Left ventricle myocardium inferior (tissue), 1 donor: ENCODE data around the gene NAT14. TPM values are rescaled to one million over a fixed set of nuclear protein-coding genes. Genes with fewer than 3 reads are reported as not detected.
A peak's percentile ranks its signal among the peaks of the same experiment; 100 is the strongest.

Experiments used
- DNase-seq: peaks from one replicate; pipeline ENCODE4 v3.0.0-alpha.2; 2020
- H3K27ac ChIP-seq: fragments of 200-600 bp; replicated peaks from 2 replicates; pipeline ENCODE4 v1.8.0; 2021
- H3K27me3 ChIP-seq: fragments of 200-600 bp; 2 replicates; pipeline ENCODE4 v1.8.0; 2021; ENCODE audit warnings: low read depth
- H3K36me3 ChIP-seq: fragments of 200-600 bp; 2 replicates; pipeline ENCODE4 v1.8.0; 2021
- H3K4me1 ChIP-seq: fragments of 200-600 bp; 2 replicates; pipeline ENCODE4 v1.8.0; 2021
- H3K4me3 ChIP-seq: fragments of 200-600 bp; 2 replicates; pipeline ENCODE4 v1.8.0; 2021; ENCODE audit warnings: mild to moderate bottlenecking, moderate library complexity
- H3K9me3 ChIP-seq: fragments of 200-600 bp; replicated peaks from 2 replicates; pipeline ENCODE4 v1.8.0; 2021
- intact Hi-C: fragments of 100-400 bp; cut with micrococcal nuclease; formaldehyde crosslinking; loops from one replicate; pipeline ENCODE4 v1.11.0; 2022
- total RNA-seq: library from RNA; stranded (reverse); fragmentation: NEBNext Ultra II Directional; extraction: Animal tissue kit (Norgen Biotek cat#: 25700); gene quantifications from one replicate; pipeline ENCODE4 v1.2.1, GENCODE V29; 2021
- TF ChIP-seq, protein P1 (sequence below): fragments of 200-600 bp; IDR thresholded peaks from 2 replicates; pipeline ENCODE4 v1.8.0; 2021; ENCODE audit warnings: antibody characterized with exemption, mild to moderate bottlenecking, borderline replicate concordance
- donor health status: DM: no; HTN: yes; CAD: no; lungs with severe emphysema.

NAT14 gene
- total RNA-seq, 1 donor from 2014 or later, result 5.2 TPM

DNA sequence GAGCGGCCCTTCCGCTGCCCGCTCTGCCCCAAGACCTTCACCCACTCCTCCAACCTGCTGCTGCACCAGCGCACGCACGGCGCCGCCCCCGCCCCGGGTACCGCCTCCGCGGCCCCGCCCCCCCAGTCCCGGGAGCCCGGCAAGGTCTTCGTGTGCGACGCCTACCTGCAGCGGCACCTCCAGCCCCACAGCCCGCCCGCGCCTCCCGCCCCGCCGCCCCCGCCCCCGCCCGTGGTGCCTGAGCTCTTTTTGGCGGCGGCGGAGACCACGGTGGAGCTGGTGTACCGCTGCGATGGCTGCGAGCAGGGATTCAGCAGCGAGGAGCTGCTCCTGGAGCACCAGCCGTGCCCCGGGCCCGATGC lies 3.2 kb upstream of the NAT14 start:
- Histone ChIP-seq H3K27ac (no peak overlapping the region), H3K4me3 (no peak overlapping the region), H3K4me1 (peaks cover 66% of the 10 kb centered on the region), H3K9me3 (no peaks in the 10 kb centered on the region), H3K36me3 (peaks cover 25% of the 10 kb centered on the region), H3K27me3 (no peaks in the 10 kb centered on the region)
- DNase-seq, result no peak
- TF ChIP-seq, protein P1, sequence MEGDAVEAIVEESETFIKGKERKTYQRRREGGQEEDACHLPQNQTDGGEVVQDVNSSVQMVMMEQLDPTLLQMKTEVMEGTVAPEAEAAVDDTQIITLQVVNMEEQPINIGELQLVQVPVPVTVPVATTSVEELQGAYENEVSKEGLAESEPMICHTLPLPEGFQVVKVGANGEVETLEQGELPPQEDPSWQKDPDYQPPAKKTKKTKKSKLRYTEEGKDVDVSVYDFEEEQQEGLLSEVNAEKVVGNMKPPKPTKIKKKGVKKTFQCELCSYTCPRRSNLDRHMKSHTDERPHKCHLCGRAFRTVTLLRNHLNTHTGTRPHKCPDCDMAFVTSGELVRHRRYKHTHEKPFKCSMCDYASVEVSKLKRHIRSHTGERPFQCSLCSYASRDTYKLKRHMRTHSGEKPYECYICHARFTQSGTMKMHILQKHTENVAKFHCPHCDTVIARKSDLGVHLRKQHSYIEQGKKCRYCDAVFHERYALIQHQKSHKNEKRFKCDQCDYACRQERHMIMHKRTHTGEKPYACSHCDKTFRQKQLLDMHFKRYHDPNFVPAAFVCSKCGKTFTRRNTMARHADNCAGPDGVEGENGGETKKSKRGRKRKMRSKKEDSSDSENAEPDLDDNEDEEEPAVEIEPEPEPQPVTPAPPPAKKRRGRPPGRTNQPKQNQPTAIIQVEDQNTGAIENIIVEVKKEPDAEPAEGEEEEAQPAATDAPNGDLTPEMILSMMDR, result no peak
- intact Hi-C loops, result no loop called here

- H3K27me3 ChIP-seq, result no peaks in the 10 kb centered on the region
- no peak overlapping the region for H3K27ac ChIP-seq
- peaks cover 25% of the 10 kb centered on the region for H3K36me3 ChIP-seq
- intact Hi-C loops, result no loop called here
- TF ChIP-seq, protein P1, result no peak
- peaks cover 66% of the 10 kb centered on the region for H3K4me1 ChIP-seq
- no peak for DNase-seq
- no peak overlapping the region for H3K4me3 ChIP-seq
- no peaks in the 10 kb centered on the region for H3K9me3 ChIP-seq
These were observed 2.6 kb upstream of the NAT14 start for GRCh38 chr19:55482156-55482961.

DNA sequence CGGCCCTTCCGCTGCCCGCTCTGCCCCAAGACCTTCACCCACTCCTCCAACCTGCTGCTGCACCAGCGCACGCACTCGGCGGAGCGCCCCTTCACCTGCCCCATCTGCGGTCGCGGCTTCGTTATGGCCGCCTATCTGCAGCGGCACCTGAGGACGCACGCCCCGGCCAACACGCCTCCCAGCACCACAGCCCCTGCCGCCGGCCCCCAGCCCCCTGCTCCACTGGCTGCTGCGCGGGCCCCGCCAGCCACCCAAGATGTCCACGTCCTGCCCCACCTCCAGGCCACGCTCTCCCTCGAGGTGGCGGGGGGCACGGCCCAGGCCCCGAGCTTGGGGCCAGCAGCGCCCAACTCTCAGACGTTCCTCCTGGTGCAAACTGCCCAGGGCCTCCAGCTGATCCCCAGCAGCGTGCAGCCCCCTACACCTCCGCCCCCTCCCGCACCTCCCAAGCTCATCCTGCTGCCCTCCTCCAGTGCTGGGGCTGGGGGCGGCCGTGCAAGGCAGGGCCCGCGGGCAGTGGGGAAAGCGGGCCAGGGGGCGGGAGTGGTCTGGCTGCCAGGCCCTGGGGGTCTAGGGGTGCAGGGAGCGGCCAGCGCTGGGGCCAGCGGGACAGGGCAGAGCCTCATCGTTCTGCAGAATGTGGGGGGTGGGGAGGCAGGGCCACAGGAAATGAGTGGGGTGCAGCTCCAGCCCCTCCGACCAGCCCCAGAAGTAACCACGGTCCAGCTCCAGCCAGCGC lies 1.9 kb upstream of the NAT14 start:
- Histone ChIP-seq H3K36me3 (peaks cover 25% of the 10 kb centered on the region), H3K4me3 (no peak overlapping the region), H3K27me3 (no peaks in the 10 kb centered on the region), H3K4me1 (peaks cover 66% of the 10 kb centered on the region), H3K9me3 (no peaks in the 10 kb centered on the region), H3K27ac (no peak overlapping the region)
- TF ChIP-seq, protein P1, result no peak
- no peak for DNase-seq
- intact Hi-C loops, result no loop called here

GRCh38 chr19:55483706-55484592 lies 1.0 kb upstream of the NAT14 start:
- Histone ChIP-seq H3K4me3 (peak overlapping the region; percentile 80), H3K27ac (peak overlapping the region; percentile 90), H3K9me3 (no peaks in the 10 kb centered on the region), H3K27me3 (no peaks in the 10 kb centered on the region), H3K36me3 (peaks cover 25% of the 10 kb centered on the region), H3K4me1 (peaks cover 66% of the 10 kb centered on the region)
- TF ChIP-seq, protein P1, result no peak
- no peak for DNase-seq
- intact Hi-C loops, result no loop called here

DNA sequence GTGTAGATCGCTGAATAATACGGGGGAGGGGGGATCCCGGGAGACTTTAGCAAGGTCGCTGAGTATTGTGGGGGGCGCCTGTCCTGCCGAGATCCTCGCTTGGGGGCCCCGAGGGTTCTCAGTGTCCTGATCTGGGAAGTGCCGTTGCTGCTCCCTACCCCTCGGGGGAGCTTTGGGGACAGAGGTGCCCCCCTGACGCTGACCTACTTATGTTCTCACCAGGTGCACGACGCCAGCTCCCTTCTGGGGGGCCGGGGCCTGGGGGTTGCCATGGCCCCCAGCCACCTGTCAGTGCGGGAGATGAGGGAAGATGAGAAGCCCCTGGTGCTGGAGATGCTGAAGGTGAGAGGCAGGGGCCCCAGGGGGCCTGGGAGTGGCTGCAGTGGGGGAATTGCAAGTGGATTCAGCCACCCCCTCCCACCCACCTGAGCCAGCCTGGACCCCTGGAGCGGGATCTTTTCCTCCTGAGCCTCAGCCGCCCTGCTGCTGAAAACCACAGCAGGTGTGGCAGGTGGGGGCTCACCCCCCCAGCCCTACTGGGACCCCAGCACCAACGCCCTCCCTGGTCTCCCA lies 537 bp downstream of the NAT14 start:
- Histone ChIP-seq H3K27me3 (peaks cover 7% of the 10 kb centered on the region), H3K4me1 (peaks cover 62% of the 10 kb centered on the region), H3K9me3 (no peaks in the 10 kb centered on the region), H3K27ac (peak overlapping the region; percentile 90), H3K4me3 (peak overlapping the region; percentile 80), H3K36me3 (peaks cover 25% of the 10 kb centered on the region)
- no peak for DNase-seq
- TF ChIP-seq, protein P1, result no peak
- intact Hi-C loops, result no loop called here
